ENCODE data around the gene OOSP3.
"Not testable (repeated sequence)": the region's sequence is repeated elsewhere in the genome, so short reads cannot be mapped to it uniquely, and the experiment has no call there.

Gene OOSP3, protein sequence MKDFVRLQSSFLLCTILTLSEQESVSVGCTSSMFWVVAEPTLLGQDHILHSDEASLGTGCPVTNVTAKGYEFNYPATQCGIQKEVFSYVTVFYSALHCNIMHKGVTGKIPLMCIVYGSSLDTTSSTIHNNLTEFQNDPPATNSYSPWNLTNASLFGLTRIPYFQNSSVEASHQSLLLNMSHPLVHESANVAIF

DNA sequence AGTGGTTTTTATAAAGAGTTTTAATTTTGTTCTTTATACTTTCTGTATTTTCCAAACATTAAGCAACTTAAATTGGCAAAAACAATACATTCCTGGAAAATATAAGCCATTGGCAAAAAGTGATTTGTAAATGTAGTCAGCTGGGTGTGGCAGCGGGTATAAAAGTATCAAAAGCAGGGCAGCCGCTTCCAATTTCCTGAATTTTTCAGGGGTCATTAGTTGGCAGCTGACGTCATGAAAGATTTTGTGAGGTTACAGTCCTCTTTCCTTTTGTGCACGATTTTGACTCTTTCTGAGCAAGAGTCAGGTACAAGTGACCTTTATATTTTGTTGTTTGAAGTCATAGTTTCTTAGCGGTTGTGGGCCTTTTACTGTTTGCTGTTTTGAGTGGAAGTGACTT is at the start of gene OOSP3:
OOSP3 (plus strand) TSS at position 208 of the 400 bp plus-strand sequence; CDS start at position 235, 27 bp downstream.
- no peak for DNase-seq

DNA sequence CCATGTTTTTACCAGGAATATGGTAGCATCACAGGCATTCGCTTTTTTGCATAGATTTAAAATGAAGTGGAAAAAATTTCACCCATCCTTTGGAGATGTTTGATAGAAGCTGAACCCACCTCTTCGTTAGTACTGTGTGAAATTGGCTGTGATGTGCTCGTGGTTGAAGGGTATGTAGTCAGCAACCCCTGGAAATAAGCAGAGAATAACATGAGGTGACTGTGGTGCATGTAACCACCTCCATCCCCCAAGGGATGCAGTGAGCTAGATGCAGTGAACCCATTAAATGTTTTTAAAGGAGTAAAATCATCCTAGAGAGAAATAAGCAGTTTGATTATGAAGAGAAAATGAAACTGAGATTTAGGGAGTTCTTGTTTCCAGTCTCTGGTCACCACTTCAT is 49.2 kb upstream of the OOSP3 start:
- DNase-seq, result no peak

DNA sequence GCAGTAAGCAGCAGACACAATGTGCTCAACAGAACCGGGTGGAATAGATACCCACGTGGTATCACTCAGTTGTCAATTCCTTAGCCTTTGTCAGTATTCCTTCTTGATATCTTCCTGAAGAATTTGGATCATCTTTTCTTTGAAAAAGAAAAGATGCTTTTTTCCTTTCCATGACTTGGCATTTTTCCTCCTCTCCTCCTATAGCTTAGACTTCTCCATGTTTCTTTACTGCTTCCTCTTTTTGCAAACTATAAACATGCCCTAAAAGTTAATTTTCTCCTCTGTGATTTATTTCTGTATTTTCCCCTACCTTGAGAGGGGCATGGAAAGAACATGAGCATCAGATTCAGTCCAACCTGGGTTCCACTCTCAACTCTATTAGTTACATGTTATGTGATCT is 45.0 kb upstream of the OOSP3 start:
- DNase-seq, result no peak

DNA sequence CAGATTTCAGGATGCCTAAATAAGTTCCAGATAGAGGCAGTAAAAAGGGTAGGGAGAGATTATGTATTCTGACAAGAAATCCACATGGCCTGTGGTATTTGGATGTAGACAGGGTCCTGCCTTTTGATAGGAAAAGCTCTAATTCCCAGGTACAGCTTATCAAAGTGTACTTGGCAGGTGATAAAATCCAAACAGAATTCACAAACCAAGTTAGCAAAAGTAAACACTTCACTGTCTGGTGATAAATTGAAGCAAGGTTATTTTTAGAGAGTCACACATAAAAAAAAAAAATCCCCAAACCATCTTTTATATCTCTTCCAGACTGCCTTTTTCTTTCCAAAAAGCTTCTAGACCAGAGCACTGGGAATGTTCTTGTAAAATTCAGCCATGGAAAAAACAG is 39.0 kb upstream of the OOSP3 start:
- DNase-seq, result no peak

DNA sequence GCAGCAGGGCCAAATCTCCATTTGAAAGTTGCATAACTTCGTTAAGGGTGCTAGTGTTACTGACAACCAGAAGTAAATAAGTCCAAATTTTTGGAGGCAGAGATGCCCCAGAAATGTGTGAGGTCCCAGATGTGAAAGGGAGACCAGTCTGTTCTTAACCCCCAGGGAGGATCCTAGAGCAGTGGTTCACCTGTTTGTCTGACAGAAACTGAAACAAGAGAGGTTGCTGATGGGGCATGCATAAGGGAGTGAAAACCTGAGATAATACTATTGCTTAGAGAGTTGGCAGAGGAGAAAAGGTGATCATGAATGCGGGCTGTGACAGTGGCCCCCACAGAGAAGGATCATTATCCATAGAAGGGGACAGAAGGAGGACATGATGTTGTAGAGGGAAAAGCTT is 37.1 kb upstream of the OOSP3 start:
- DNase-seq, result no peak

DNA sequence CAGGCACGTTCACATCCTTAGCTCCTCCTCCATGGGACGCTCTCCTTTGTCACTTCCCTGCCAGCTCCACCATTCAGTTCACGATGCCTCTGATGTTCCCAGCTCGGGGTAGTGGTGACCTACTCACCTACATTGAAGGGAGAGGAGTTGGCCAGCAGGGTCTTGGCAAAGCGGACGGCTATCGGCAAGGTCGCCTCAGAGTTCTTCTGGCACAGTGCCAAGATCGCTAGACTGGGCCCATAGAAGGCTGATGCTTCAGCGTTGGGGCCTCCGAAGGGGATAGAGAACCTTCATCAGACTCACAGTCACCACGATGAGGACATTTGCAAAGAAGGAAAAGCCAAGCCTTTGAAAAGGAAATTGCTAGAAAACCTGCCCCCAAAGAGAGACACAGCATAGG is 36.3 kb upstream of the OOSP3 start:
- DNase-seq, result no peak

DNA sequence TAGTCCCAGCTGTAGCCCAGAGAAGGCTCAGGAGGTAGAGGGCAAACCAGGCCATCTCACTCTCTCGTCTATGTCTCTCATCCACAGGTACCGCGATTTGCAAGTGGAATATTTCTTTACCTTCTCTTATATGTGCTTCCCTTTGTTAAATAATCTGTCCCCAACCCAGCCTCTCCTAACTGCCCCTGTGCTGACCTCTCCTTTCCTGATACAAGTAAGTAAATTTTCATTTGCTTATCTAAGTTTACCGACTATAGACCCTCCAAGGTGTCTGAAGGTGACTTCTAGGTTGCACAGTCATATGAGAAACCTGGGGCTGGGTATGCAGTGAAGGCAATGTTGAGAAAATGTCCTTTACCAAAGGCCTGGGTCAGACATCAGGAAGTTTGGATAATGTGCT is 33.2 kb upstream of the OOSP3 start, which contains the start of gene CBLIF:
CBLIF (minus strand) TSS at position 101 of the 400 bp plus-strand sequence; CDS start at position 55, 46 bp downstream.
- DNase-seq, result no peak

DNA sequence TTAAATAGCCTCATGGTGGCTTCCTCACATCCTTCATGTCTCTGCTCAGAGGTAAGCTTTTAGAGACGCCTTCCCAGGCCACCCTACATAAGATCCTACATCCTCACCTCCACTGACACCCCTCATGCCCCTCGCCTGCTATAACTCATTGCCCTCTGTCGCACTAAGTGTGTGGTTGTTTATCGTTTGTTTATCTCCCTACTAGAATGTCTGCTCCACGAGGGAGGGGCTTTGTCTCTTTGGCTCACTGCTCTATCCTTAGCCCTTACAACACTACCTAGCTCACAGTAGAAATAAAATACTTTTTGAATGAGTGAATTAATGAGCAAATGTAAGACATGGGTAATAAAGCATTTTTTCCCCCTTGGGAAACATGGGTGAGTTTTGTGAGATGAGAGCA is 32.0 kb upstream of the OOSP3 start:
- no peak for DNase-seq

DNA sequence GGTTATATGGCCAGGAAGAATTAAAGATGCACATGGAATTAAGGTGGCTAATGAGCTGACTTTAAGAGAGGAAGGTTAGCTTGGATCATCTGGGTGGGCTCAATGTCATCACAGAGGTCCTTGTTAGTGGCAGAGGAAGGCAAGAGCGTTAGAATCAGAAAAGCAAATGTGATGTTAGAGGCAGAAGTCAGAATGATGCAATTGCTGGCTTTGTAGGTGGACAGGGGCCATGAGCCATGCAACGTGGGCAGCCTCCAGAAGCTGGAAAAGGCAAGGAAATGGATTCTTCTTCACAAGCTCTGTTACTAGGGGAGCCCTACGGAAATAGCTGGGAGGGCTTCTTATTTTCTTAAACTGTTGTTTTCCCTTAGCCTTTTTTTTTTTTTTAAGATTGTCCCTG is 31.0 kb upstream of the OOSP3 start:
- no peak for DNase-seq

DNA sequence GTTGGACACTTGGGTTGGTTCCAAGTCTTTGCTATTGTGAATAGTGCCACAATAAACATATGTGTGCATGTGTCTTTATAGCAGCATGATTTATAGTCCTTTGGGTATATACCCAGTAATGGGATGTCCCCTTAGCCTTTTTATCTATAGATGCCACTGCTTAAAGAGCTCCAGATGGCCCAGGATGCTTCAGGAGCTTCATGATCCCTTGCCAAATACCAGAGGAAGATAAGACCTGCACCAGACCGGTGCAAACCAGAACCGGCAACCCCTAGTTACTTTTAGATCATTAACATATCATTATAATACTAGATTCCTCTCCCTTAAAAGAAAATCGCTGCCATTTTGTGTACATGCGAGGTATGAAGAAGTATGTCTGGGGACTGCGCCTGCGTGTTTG is 30.1 kb upstream of the OOSP3 start:
- not testable (repeated sequence) for DNase-seq

DNA sequence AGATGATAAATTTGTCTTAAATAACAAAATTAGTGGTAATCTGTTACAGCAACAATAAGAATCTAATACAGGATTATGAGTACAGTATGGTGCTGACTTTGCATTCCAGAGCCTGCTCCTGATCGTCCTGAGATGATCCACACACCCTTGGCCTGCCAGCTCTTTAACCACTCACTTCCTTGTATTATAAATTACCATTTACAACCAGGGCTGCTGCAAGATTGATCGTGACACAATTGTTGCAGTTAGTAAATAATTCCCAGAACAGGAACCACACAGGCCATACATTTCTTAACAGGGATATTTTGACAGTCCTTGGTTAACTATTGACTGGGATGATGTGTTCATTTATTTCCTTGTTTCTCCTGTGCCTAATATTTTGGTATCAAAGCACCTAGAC is 29.5 kb upstream of the OOSP3 start:
- DNase-seq, result no peak

DNA sequence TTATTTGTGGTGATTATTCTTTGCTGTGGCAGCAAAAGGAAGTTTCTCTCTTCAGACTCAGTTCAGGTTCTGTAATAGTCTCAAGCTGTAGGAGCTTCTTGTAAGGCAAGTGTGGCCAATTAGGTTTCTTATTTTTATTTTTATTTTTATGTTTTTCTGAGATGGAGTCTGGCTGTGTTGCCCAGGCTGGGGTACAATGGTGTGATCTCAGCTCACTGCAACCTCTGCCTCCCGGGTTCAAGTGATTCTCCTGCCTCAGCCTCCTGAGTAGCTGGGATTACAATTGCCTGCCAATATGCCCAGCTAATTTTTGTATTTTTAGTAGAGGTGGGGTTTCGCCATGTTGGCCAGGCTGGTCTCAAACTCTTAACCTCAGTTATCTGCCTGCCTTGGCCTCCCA is 29.0 kb upstream of the OOSP3 start:
- DNase-seq, result not testable (repeated sequence)

DNA sequence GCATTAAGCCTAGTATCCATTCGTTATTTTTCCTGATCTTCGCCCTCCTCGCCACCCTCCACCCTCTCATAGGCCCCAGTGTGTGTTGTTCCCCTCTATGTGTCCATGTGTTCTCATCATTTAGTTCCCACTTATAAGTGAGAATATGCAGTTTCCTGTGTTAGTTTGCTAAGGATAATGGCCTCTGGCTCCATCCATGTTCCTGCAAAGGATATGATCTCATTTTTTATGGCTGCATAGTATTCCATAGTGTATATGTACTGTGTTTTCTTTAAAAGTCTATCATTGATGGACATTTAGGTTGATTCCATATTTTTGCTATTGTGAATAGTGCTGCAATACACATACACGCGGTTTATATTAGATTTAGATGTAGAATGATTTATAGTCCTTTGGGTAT is 27.2 kb upstream of the OOSP3 start:
- not testable (repeated sequence) for DNase-seq

DNA sequence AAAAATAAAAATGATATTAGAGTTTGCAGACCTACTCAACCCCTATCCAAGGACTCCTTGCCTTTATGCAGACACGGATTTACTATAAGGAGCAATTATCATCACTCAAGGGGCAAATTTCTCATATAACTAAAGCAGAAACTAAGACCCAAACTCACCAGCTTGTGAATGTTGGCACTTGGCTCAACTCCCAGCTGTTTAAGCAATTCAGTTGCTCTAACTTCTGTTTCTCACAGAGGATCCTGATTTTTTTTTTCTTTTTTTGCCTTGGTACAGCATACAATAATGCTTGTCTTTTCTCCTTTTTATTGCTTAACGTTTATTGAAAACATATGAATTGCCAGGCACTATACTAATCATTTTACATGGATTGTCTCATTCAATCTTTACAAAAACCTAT is 23.7 kb upstream of the OOSP3 start:
- no peak for DNase-seq

DNA sequence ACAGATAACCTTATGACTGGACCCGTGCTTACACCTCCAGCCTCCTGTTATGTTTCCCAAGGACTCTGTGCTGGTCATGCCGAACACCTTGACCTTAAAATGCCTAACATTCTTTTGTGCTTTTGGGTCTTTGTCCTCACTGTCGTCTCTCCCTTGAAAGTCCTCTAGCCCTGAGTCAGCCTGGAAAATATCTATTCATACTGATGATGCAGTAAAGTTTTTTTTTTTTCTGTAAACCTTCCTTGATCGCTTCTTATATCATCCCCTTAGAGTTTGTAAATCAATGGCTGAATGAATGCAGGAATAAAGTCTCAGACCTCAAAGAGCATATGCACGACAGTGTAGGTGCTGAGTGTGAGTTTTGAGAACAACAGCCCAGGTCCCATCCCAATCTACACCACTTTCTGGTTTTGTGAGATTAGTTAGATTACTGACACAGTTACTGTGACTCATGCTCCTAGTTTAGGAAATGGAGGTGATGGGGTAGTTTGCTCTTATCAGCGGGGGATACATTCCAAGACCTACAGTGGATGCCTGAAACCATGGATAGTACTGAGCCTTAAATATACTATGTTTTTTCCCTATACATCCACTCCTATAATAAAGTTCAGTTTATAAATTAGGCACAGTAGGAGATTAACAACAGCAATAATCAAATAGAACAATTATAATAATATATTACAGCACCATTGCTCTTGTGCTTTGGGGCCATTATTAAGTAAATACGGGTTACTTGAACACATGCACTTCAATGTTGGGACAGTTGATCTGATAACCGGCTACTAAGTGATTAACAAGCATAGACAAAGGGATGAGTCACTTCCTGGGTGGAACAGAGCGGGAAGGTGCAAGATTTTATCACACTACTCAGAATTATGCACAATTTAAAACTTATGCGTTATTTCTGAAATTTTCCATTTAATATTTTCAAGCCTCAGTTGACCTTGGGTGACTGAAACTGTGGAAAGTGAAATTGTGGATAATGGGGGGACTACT is 20.8 kb upstream of the OOSP3 start:
- DNase-seq, result no peak

DNA sequence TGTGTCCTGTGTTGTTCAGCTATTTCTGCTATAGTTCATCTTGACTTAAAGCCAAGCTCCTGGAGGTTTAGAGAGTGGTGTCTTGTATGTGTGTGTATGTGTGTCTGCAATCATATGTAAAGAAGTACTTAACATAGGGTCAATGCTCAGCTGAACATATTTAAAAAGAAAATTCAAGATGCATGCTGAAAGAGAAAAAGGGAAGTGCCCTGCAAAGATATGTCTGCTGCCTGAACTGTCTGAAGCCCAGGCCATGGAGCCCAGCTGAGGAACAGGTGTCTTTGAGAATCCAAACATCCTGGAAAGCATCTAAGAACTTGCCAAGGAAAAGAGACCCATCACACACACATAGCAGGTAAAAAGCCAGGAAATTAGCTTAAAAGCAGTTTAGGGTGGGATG is 18.9 kb upstream of the OOSP3 start:
- DNase-seq, result no peak

DNA sequence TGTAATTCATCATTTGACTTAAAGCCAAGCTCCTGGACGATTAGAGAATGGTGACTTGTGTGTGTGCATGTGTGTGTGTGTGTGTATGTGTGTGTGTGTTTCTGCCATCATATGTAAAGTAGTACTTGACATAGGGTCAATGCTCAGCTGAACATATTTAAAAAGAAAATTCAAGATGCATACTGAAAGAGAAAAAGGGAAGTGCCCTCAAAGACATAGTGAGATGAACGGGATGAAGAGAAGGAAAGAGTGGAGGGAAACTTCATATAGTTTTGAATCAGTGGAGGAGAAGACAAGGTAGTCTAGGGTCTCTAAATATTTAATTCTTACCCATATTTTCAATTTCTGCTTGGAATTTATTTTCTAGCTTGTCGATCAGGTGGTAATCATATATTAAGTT is 16.3 kb upstream of the OOSP3 start:
- no peak for DNase-seq

DNA sequence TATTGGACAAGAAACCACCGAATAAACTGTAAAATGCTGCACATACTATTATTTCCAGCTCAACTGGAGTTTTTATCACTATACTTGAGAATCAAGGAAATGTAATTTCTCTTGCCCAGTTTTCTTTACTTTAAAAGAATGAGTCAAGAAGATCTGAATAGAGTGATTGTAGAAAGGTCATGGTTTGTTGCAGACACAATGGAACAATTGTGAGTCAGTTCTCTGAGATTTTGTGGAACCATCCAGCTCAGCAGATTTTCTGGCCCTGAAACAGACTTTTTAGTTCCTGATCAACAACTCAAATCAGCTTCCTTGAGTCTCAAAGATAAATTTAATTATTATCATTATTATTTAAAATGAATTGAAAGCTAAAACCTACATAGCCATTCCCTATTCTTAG is 13.6 kb upstream of the OOSP3 start:
- no peak for DNase-seq

DNA sequence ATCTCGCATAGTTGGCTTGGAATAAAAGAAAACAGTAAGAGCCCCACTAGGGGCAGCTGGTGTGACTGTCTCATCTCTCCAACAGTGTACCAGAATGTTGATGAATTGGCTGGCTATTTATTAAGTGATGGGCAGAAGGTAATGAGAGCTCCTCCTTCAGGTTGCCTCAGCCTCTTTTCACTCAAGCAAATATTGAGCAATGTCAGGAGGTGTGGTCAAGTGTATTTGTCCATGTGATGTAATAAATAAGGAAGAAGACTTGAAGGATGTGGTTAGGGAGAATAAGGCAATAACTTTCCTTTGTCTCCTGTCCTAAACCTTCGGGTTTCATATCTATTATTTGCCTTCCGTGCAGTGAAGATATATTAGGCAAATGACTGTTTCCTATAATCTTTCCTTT is 12.2 kb upstream of the OOSP3 start, which contains the start of gene TCN1:
TCN1 (minus strand) TSS at position 91 of the 400 bp plus-strand sequence; CDS start at position 74, 17 bp downstream.
- DNase-seq, result no peak

DNA sequence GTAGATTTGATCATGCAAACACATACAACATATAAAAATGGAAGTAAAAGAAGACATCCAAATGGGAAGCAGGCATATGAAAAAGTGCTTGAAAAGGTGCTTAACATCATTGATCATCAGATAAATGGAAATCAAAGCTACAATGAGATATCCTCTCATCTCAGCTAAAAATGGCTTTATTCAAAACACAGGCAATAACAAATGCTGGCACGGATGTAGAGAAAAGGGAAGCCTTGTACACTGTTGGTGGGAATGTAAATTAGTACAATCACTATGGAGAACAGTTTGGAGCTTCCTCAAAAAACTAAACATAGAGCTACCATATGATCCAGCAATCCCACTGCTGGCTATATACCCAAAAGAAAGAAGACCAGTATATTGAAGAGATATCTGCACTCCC is 11.7 kb upstream of the OOSP3 start:
- no peak for DNase-seq

DNA sequence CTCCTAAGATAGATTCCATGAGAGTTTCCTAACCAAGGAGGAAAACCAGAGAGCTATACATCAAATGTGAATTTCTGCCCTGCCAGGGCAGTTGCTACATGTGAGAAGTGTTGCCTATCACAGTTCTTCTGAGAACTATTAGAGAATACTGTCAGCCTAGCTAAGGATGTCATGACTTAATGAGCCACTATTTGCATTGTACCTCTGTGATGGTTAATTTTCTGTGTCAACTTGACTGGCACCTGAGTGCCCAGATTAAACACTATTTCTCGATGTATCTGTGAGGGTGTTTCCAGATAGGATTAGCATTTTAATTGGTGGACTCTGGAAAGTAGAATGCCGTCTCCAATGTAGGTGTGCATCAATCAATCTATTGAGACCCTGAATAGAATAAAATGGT is 10.6 kb upstream of the OOSP3 start:
- DNase-seq, result no peak

DNA sequence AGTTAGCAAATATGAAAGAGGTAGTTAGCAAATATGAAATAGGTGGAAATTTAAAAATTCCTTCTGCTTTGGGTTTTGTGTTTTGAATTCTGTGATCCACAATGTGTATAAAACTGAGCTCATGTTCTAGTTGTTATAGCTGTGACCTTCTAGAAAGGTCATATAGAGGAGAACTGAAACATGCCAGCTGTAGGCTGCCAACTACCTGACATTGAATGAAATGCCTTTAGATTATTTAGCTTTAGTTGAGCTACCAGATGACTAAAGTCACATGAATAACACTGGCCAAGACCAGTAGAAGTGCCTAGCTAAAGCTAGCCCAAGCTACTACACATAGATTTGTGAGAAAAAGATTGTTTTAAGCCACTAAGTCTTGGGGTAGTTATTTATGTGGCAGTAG is 6.5 kb upstream of the OOSP3 start:
- no peak for DNase-seq

DNA sequence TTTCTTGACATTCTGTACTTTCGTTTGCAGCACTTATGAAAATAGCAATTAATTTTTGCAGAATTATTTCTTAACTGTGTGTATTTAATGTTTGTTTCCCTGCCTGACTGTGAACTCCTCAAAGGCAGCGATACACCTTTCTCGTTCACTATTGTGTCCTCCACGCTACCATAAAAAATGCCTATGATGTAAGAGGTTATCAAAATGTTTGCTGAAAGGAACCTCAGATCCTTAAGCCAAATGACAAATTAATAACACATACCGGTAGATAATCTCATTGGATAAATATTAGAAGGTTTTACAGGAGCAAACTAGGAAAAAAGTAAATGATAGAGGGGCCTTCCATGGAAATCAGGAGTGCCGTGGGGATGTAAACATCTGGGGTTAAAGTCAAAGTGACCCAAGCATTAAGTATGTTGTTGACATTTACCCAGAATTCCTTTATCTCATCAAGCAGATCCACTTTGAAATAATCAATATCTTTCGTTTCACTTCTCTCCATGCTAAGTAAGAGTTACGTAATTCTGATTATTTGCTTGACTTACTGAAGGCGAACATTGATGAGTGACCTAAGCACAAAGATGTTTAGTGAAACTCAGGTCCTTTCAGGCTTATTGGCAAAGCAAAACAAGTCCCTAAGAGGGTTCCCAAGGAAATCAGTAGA is 2.6 kb upstream of the OOSP3 start:
- no peak for DNase-seq

DNA sequence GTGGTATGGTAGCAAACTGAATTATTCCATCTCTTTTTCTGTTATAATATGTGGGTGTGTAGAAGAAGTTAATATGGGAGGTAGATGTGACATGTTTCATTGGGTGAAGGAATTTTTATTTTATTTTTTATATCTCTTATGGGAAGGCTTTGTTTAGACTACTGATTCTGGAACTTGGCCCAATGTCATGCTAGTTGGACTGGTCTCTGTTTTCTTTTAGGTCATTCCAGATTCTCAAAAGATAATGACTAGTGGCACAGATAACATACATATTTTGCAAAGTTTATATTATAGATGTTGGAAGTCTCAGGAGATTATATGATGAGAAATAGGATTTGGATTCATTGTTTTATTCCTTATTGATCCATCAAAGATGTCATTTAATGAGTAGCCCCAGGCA is 1.3 kb upstream of the OOSP3 start:
- no peak for DNase-seq
